Liver (tissue), 9 donors: ENCODE results near the gene IGFL4. TPM values are rescaled to one million over a fixed set of nuclear protein-coding genes. Genes with fewer than 3 reads are reported as not detected.

ENCODE experiments used
- DNase-seq: peaks from one replicate; pipeline ENCODE4 v3.0.0-alpha.2; 2017; ENCODE audit warnings: low spot score
- H3K27ac ChIP-seq, 2 donors: one replicate each; pipeline ENCODE4 v1.7.0; 2013; ENCODE audit warnings: inconsistent platforms in 2 of 2, low read length in 2 of 2, control low read depth in 1 of 2, low read depth in 1 of 2, mild to moderate bottlenecking in 1 of 2
- H3K27me3 ChIP-seq, 4 donors: one replicate each; pipeline versions ENCODE4 v1.6.1 to v1.7.0; 2013; ENCODE audit warnings: low read length in 3 of 4, inconsistent platforms in 1 of 4, mild to moderate bottlenecking in 1 of 4, moderate library complexity in 1 of 4; ENCODE audit not compliant: control insufficient read depth in 4 of 4, insufficient read depth in 4 of 4
- H3K36me3 ChIP-seq, 4 donors: one replicate each; pipeline versions ENCODE4 v1.6.1 to v1.7.0; 2013; ENCODE audit warnings: low read length in 3 of 4, mild to moderate bottlenecking in 3 of 4, low read depth in 1 of 4, moderate library complexity in 1 of 4; ENCODE audit not compliant: control insufficient read depth in 4 of 4, insufficient read depth in 3 of 4
- H3K4me1 ChIP-seq, 4 donors: one replicate each; pipeline versions ENCODE4 v1.6.1 to v1.7.0; 2013; ENCODE audit warnings: low read length in 3 of 4, mild to moderate bottlenecking in 3 of 4, moderate library complexity in 1 of 4; ENCODE audit not compliant: control insufficient read depth in 4 of 4, insufficient read depth in 4 of 4
- H3K4me3 ChIP-seq, 3 donors: one replicate each; pipeline versions ENCODE4 v1.6.1 to v1.7.0; 2013; ENCODE audit warnings: low read length in 3 of 3, control low read depth in 1 of 3, low read depth in 1 of 3, mild to moderate bottlenecking in 1 of 3
- H3K9ac ChIP-seq, 2 donors: one replicate each; pipeline ENCODE4 v1.7.0; 2013; ENCODE audit warnings: low read length in 2 of 2, mild to moderate bottlenecking in 2 of 2, moderate library complexity in 2 of 2, control low read depth in 1 of 2, low read depth in 1 of 2
- H3K9me3 ChIP-seq, 4 donors: one replicate each; pipeline versions ENCODE4 v1.6.1 to v1.7.0; 2013; ENCODE audit warnings: low read length in 3 of 4; ENCODE audit not compliant: control insufficient read depth in 4 of 4
- FOXA1 ChIP-seq: IDR thresholded peaks from 2 replicates; pipeline ENCODE4 v1.6.1; 2016; ENCODE audit warnings: antibody characterized with exemption
- FOXA2 ChIP-seq: IDR thresholded peaks from 2 replicates; pipeline ENCODE4 v1.6.1; 2016; ENCODE audit warnings: antibody characterized with exemption
- GABPA ChIP-seq, 2 donors: IDR thresholded peaks in 1 of 2; conservative IDR thresholded peaks in 1 of 2; 2 replicates each; pipeline ENCODE4 v1.6.1; 2016; ENCODE audit warnings: antibody characterized with exemption in 2 of 2, mild to moderate bottlenecking in 1 of 2, moderate library complexity in 1 of 2
- HNF4G ChIP-seq: IDR thresholded peaks from 2 replicates; pipeline ENCODE4 v1.6.1; 2016; ENCODE audit warnings: antibody characterized with exemption
- JUND ChIP-seq, 2 donors: IDR thresholded peaks; 2 replicates each; pipeline ENCODE4 v1.6.1; 2016; ENCODE audit warnings: antibody characterized with exemption in 2 of 2
- RXRA ChIP-seq, 2 donors: IDR thresholded peaks; 2 replicates each; pipeline ENCODE4 v1.6.1; 2017 to 2018; ENCODE audit warnings: antibody characterized with exemption in 2 of 2, mild to moderate bottlenecking in 1 of 2
- SP1 ChIP-seq: IDR thresholded peaks from 2 replicates; pipeline ENCODE4 v1.6.1; 2018; ENCODE audit warnings: antibody characterized with exemption, mild to moderate bottlenecking
- TAF1 ChIP-seq: conservative IDR thresholded peaks from 2 replicates; pipeline ENCODE4 v1.6.1; 2016; ENCODE audit warnings: antibody characterized with exemption, mild to moderate bottlenecking
- WGBS: extraction: QIAGEN DNeasy Blood & Tissue Kit; methylation state at CpG from one replicate; pipeline ENCODE4 v1.1.7; 2013; 5-methylcytosine and 5-hydroxymethylcytosine counted together
- polyA plus RNA-seq, 2 donors: library from polyadenylated mRNA; stranded (reverse) in 1 of 2; unstranded in 1 of 2; fragments of 200-250 nt in 1 of 2; fragments of >200 nt in 1 of 2; fragmentation: Nextera tagmentation in 1 of 2; extraction: Ambion mirVana in 1 of 2; gene quantifications; one replicate each; pipeline versions ENCODE4 v1.2.1 to v1.2.3, GENCODE V29; 2013 to 2015
- total RNA-seq, 2 donors: library from RNA; depleted of rRNA; stranded (reverse); fragments of >200 nt; gene quantifications; one replicate each; pipeline ENCODE4 v1.2.3, GENCODE V29; 2014
- TF ChIP-seq, protein P1 (sequence below): IDR thresholded peaks from 2 replicates; pipeline ENCODE4 v1.6.1; 2016; ENCODE audit warnings: antibody characterized with exemption
- TF ChIP-seq, protein P2 (sequence below): fragments of 150-350 bp; IDR thresholded peaks from 2 replicates; pipeline ENCODE4 v1.5.1; 2017; ENCODE audit warnings: improper control_type of control experiment, low read depth, low read length; ENCODE audit not compliant: missing input control
- TF ChIP-seq, protein P3 (sequence below): IDR thresholded peaks from 2 replicates; pipeline ENCODE4 v1.6.1; 2016; ENCODE audit warnings: antibody characterized with exemption
- TF ChIP-seq, protein P4 (sequence below): IDR thresholded peaks from 2 replicates; pipeline ENCODE4 v1.6.1; 2016; ENCODE audit warnings: antibody characterized with exemption, mild to moderate bottlenecking
- donor health status: healthy.
- donor health status: healthy.
- donor health status: healthy.
- donor health status: healthy.
- donor health status: healthy.

IGFL4 gene
- total and polyA plus RNA-seq, 4 donors = not detected

DNA sequence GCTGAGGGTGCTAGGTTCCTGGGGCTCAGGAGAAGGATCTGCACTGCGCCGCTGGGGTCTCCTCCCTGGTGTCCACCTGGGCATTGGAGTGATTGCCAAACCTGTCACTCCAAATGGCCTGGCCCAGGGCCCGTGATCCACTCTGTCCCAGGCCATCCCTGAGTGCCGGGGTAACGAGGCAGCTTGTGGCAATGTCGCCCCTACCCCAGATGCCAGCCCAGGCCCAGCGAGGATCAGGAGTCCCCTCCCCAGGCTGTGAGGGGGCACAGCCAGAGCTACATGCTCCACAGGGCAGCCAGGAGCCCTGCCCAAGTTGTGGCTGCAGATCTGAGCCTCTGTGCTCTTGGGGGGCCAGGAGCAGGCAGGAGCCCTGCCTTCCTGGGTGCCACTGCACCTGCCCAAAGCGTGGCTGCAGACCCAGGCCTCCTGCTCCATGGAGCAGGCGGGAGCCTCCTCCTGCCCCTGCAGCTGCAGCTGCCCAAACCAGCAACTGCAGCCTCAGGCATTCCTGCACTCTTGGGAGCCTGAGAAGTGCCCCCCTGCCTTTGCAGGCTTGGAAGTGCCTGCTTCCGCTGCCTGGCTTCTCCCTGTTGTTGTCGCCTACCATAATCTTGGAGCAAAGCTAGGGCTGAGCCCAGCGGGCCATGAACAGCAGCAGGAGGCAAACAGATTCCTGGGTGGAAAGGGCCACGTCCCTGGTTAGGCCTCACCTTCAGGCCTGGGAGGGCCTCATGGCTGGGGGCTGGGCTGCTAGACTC is 4.6 kb downstream of the IGFL4 start:
- Histone ChIP-seq H3K4me3 (no peak overlapping the region), H3K9me3 (peaks cover 0 to 2% (median 0%) of the 10 kb centered on the region in 4 donors), H3K36me3 (no peaks in the 10 kb centered on the region), H3K27me3 (peaks cover 0 to 3% (median 0%) of the 10 kb centered on the region in 4 donors), H3K4me1 (no peaks in the 10 kb centered on the region), H3K9ac (no peak overlapping the region), H3K27ac (no peak overlapping the region)
- no peak for TF ChIP-seq GABPA (IDR thresholded peaks at IDR 0.05 in 1 of 2, conservative IDR thresholded peaks at IDR 0.05 in 1 of 2)
- no peak for DNase-seq
- 85% methylated on average over 13 of the region's 13 CpGs for WGBS

DNA sequence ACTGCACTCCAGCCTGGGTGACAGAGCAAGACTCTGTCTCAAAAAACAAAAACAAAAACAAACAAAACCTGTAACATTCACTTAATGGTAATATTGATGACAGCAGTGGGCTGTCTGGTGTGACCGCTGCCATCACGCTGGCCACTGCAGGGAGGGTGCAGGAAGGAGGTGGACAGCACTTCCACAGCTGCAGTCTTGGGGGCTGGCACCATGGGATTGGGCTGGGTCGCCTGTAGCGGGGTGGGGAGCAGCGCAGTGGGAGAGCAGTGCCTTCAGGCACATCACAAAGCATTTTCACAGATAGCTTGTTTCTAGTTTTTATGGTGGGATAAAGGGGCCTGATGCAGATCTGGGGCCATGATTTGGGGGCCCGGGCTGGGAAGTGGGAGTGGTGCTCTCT is 5.3 kb downstream of the IGFL4 start:
- Histone ChIP-seq H3K27ac (no peak overlapping the region), H3K4me1 (no peaks in the 10 kb centered on the region), H3K9ac (no peak overlapping the region), H3K9me3 (peaks cover 0 to 2% (median 0%) of the 10 kb centered on the region in 4 donors), H3K27me3 (peaks cover 0 to 2% (median 0%) of the 10 kb centered on the region in 4 donors), H3K36me3 (no peaks in the 10 kb centered on the region), H3K4me3 (no peak overlapping the region)
- no peak for TF ChIP-seq JUND (IDR thresholded peaks at IDR 0.05)
- WGBS = 82% methylated on average over 6 of the region's 6 CpGs
- DNase-seq = no peak

DNA sequence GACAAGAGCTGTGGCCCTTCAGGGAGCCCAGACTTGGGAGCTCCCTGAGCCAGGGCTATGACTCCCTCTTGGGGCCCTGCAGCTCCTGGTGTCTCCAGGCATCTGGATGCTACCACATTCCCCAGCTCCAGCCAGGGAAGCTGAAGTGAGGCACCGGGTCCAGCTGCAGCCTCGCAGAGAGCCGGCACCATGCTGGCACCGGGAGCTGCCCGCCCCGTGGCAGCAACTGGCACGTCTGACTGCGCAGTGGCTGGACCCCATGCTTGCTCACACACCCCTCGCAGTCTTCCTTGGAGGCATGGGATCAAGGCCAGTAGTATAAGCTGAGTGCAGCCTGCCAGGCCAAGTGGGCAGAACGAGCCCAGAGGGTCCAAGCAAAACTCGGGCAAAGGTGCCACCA is 7.4 kb downstream of the IGFL4 start:
- H3K4me1 ChIP-seq = peaks cover 0 to 3% (median under 1%) of the 10 kb centered on the region in 4 donors
- DNase-seq = no peak
- TF ChIP-seq, protein P1, sequence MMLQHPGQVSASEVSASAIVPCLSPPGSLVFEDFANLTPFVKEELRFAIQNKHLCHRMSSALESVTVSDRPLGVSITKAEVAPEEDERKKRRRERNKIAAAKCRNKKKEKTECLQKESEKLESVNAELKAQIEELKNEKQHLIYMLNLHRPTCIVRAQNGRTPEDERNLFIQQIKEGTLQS = no peak
- TF ChIP-seq TAF1 (no peak), HNF4G (no peak), JUND (IDR thresholded peaks at IDR 0.05) (no peak), SP1 (no peak), FOXA1 (no peak), FOXA2 (no peak)
- TF ChIP-seq, protein P2, sequence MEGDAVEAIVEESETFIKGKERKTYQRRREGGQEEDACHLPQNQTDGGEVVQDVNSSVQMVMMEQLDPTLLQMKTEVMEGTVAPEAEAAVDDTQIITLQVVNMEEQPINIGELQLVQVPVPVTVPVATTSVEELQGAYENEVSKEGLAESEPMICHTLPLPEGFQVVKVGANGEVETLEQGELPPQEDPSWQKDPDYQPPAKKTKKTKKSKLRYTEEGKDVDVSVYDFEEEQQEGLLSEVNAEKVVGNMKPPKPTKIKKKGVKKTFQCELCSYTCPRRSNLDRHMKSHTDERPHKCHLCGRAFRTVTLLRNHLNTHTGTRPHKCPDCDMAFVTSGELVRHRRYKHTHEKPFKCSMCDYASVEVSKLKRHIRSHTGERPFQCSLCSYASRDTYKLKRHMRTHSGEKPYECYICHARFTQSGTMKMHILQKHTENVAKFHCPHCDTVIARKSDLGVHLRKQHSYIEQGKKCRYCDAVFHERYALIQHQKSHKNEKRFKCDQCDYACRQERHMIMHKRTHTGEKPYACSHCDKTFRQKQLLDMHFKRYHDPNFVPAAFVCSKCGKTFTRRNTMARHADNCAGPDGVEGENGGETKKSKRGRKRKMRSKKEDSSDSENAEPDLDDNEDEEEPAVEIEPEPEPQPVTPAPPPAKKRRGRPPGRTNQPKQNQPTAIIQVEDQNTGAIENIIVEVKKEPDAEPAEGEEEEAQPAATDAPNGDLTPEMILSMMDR = no peak
- no peaks in the 10 kb centered on the region for H3K27me3 ChIP-seq
- no peak overlapping the region for H3K4me3 ChIP-seq
- no peak overlapping the region for H3K9ac ChIP-seq
- WGBS = 94% methylated on average over 11 of the region's 11 CpGs
- peaks cover 0 to 2% (median 0%) of the 10 kb centered on the region in 4 donors for H3K9me3 ChIP-seq
- H3K27ac ChIP-seq = no peak overlapping the region
- H3K36me3 ChIP-seq = no peaks in the 10 kb centered on the region

DNA sequence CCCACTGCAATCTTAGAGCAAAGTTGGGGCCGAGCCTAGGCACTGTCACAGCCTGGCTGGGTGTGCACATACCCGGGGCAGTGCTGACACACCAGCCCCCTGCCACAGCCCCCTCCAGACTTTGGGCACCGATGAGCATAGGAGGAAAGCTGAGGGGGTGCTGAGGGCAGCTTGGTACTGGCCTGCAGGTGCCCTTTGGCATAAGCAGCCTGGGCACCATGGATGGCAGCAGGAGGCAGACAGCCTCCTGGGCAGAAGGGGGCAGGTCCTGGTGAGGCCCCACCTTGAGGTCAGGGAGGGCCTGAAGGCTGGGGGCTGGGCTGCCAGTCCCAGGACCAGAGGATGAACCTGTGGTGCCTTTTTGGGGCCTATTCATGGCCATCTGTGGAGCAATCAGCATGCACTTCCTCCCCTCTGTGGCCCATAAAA is 8.2 kb downstream of the IGFL4 start:
- DNase-seq = no peak
- Histone ChIP-seq H3K9me3 (peaks cover 0 to 2% (median 0%) of the 10 kb centered on the region in 4 donors), H3K36me3 (no peaks in the 10 kb centered on the region), H3K4me1 (peaks cover 0 to 3% (median under 1%) of the 10 kb centered on the region in 4 donors), H3K27me3 (no peaks in the 10 kb centered on the region), H3K27ac (no peak overlapping the region), H3K9ac (no peak overlapping the region), H3K4me3 (no peak overlapping the region)
- TF ChIP-seq, protein P3, sequence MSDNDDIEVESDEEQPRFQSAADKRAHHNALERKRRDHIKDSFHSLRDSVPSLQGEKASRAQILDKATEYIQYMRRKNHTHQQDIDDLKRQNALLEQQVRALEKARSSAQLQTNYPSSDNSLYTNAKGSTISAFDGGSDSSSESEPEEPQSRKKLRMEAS = no peak
- TF ChIP-seq, protein P4, sequence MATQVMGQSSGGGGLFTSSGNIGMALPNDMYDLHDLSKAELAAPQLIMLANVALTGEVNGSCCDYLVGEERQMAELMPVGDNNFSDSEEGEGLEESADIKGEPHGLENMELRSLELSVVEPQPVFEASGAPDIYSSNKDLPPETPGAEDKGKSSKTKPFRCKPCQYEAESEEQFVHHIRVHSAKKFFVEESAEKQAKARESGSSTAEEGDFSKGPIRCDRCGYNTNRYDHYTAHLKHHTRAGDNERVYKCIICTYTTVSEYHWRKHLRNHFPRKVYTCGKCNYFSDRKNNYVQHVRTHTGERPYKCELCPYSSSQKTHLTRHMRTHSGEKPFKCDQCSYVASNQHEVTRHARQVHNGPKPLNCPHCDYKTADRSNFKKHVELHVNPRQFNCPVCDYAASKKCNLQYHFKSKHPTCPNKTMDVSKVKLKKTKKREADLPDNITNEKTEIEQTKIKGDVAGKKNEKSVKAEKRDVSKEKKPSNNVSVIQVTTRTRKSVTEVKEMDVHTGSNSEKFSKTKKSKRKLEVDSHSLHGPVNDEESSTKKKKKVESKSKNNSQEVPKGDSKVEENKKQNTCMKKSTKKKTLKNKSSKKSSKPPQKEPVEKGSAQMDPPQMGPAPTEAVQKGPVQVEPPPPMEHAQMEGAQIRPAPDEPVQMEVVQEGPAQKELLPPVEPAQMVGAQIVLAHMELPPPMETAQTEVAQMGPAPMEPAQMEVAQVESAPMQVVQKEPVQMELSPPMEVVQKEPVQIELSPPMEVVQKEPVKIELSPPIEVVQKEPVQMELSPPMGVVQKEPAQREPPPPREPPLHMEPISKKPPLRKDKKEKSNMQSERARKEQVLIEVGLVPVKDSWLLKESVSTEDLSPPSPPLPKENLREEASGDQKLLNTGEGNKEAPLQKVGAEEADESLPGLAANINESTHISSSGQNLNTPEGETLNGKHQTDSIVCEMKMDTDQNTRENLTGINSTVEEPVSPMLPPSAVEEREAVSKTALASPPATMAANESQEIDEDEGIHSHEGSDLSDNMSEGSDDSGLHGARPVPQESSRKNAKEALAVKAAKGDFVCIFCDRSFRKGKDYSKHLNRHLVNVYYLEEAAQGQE = no peak
- no peak for TF ChIP-seq RXRA (IDR thresholded peaks at IDR 0.05)
- TF ChIP-seq FOXA1 = no peak
- WGBS = 89% methylated on average over 3 of the region's 3 CpGs
